ENCODE results near the gene NR4A2.
"Not testable (repeated sequence)": the region's sequence is repeated elsewhere in the genome, so short reads cannot be mapped to it uniquely, and the experiment has no call there.

NR4A2 gene

DNA sequence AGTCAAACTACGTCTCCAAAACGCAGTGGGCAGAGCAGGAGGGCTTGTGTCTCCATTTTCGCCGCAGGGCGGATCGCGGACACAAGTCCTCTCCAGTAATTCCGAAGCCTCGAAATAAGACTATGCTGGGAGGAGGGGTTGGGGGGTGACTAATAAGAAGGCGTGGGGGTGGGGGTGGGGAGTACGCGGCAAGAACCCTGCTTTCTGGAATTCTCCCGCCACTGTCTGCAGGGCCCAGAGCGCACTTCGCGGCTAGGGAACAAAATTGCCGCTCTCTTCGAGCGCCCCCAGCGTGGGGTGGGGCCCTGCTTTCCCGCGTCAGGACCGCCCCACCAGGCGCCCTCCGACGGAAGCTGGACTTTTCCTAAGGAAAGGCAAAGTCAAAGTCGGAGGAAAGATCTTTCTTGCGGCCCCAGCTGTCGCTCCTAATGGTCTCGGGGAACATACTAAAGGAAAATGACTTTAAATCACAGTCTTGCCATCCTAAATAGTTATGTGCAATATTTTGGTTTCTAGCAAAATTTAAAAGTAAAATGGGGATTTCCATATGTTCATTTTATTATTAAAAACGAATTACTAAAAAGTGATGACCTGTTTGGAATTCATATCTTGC, 11.9 kb downstream of the NR4A2 start:
- no peak for DNase-seq

- no peak for DNase-seq
Measured at GRCh38 chr2:156319811-156320485, 12.6 kb downstream of the NR4A2 start.

GRCh38 chr2:156317631-156318030, 14.9 kb downstream of the NR4A2 start:
- DNase-seq = no peak

GRCh38 chr2:156311976-156312375, 20.5 kb downstream of the NR4A2 start:
- DNase-seq = no peak

- DNase-seq = no peak
Measured at GRCh38 chr2:156310773-156311172, 21.7 kb downstream of the NR4A2 start.

GRCh38 chr2:156309917-156310316, 22.6 kb downstream of the NR4A2 start:
- no peak for DNase-seq

GRCh38 chr2:156309167-156309566, 23.4 kb downstream of the NR4A2 start:
- DNase-seq = no peak

DNA sequence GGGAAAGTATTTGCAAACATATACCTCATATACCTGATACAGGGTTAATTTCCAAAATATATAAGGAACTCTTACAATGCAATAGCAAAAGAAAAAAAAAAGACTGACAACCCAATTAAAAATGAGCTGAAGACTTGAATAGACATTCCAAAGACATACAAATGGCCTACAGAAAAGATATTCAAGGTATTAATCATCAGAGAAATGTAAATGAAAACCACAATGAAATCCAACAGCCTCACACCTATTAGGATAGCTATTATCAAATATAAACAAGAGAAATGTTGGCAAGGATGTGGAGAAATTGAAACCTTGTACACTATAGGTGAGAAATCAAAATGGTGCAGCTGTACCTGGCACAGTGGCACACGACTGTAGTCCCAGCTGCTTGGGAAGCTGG, 25.7 kb downstream of the NR4A2 start:
- no peak for DNase-seq

- no peak for DNase-seq
Measured at GRCh38 chr2:156305121-156305520, 27.4 kb downstream of the NR4A2 start.

- no peak for DNase-seq
Measured at GRCh38 chr2:156300337-156300736, 32.2 kb downstream of the NR4A2 start.

GRCh38 chr2:156294945-156295580, 37.5 kb downstream of the NR4A2 start:
- no peak for DNase-seq

DNA sequence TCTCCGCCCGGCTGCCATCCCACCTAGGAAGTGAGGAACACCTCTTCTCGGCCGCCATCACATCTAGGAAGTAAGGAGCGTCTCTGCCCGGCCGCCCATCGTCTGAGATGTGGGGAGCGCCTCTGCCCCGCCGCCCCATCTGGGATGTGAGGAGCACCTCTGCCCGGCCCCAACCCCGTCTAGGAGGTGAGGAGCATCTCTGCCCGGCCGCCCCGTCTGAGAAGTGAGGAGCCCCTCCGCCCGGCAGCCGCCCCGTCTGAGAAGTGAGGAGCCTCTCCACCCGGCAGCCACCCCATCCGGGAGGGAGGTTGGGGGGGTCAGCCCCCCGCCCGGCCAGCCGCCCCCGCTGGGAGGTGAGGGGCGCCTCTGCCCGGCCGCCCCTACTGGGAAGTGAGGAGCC, 39.1 kb downstream of the NR4A2 start:
- DNase-seq = not testable (repeated sequence)

GRCh38 chr2:156279446-156280150, 52.9 kb downstream of the NR4A2 start:
- DNase-seq = no peak

All from NCI-H1436 (cell line).